HEK293T (cell line): Measurements from ENCODE around the gene GALNT13.

Experiments used
- BHLHE40 ChIP-seq: fragments of 450-650 bp; IDR thresholded peaks from 2 replicates; pipeline ENCODE4 v1.6.1; 2016; ENCODE audit warnings: mild to moderate bottlenecking, moderate library complexity, borderline replicate concordance
- CTBP1 ChIP-seq: fragments of 450-650 bp; IDR thresholded peaks from 2 replicates; pipeline ENCODE4 v1.6.1; 2016; ENCODE audit warnings: borderline replicate concordance
- FOXA1 ChIP-seq: fragments of 450-650 bp; IDR thresholded peaks from 2 replicates; pipeline ENCODE4 v1.6.1; 2016; ENCODE audit warnings: mild to moderate bottlenecking
- FOXK2 ChIP-seq: fragments of 450-650 bp; IDR thresholded peaks from 2 replicates; pipeline ENCODE4 v1.6.1; 2016; ENCODE audit warnings: mild to moderate bottlenecking
- FOXM1 ChIP-seq: fragments of 450-650 bp; IDR thresholded peaks from 2 replicates; pipeline ENCODE4 v1.6.1; 2017; ENCODE audit warnings: mild to moderate bottlenecking, borderline replicate concordance
- HDGF ChIP-seq: fragments of 450-650 bp; IDR thresholded peaks from 2 replicates; pipeline ENCODE4 v1.6.1; 2017; ENCODE audit warnings: antibody characterized with exemption, borderline replicate concordance
- L3MBTL2 ChIP-seq: fragments of 450-650 bp; conservative IDR thresholded peaks from 2 replicates; pipeline ENCODE4 v1.6.1; 2016; ENCODE audit warnings: mild to moderate bottlenecking
- NFRKB ChIP-seq: fragments of 450-650 bp; IDR thresholded peaks from 2 replicates; pipeline ENCODE4 v1.6.1; 2016; ENCODE audit warnings: mild to moderate bottlenecking, moderate library complexity
- PKNOX1 ChIP-seq: fragments of 450-650 bp; IDR thresholded peaks from 2 replicates; pipeline ENCODE4 v1.6.1; 2016
- SP1 ChIP-seq: fragments of 450-650 bp; IDR thresholded peaks from 2 replicates; pipeline ENCODE4 v1.6.1; 2017
- SUZ12 ChIP-seq: fragments of 450-650 bp; IDR thresholded peaks from 2 replicates; pipeline ENCODE4 v1.6.1; 2016; ENCODE audit warnings: mild to moderate bottlenecking
- TARDBP ChIP-seq: fragments of 450-650 bp; IDR thresholded peaks from 2 replicates; pipeline ENCODE4 v1.6.1; 2016
- ZNF384 ChIP-seq: fragments of 450-650 bp; IDR thresholded peaks from 2 replicates; pipeline ENCODE4 v1.6.1; 2016

GRCh38 chr2:153912798-153913396 is 41.2 kb downstream of the GALNT13 start:
- TF ChIP-seq FOXK2 (no peak), L3MBTL2 (no peak), SUZ12 (no peak), FOXM1 (no peak), BHLHE40 (no peak), CTBP1 (no peak), ZNF384 (no peak), SP1 (no peak), FOXA1 (no peak), HDGF (no peak), TARDBP (no peak), NFRKB (no peak), PKNOX1 (no peak)
